ENCODE measurements around the gene SRSF7. TPM values are rescaled to one million over a fixed set of nuclear protein-coding genes. Genes with fewer than 3 reads are reported as not detected.
"Not testable (repeated sequence)": the region's sequence is repeated elsewhere in the genome, so short reads cannot be mapped to it uniquely, and the experiment has no call there.

The SRSF7 gene
- total RNA-seq, 2 experiments from 2014 or later, result 194 to 309 TPM

GRCh38 chr2:38778687-38779082 is 27.5 kb upstream of the SRSF7 start:
- H3K36me3 Mint-ChIP-seq (ENCODE audit: low read depth), result peaks cover 24% of the 10 kb centered on the region
- CTCF ChIA-PET, result interaction anchor here (0.6 kb wide), 1 partner anchor 42 kb away, joined by 7 read pairs; no protein-coding TSS in a partner anchor
- H3K9me3 Mint-ChIP-seq (ENCODE audit: low read depth), result no peaks in the 10 kb centered on the region
- H3K4me3 Mint-ChIP-seq, result peak overlapping the region; percentile 97
- intact Hi-C loops (cut with DNase I, micrococcal nuclease), result loop anchor here (1.0 to 10.0 kb wide), 8 partner anchors 27 to 656 kb away; partner anchors contain the start of genes SRSF7 (in 2 of the 2), ATL2 (in 1 of the 2), DHX57 (in 1 of the 2) and MAP4K3 (in 1 of the 2)
- peaks cover 7% of the 10 kb centered on the region for H3K4me1 Mint-ChIP-seq
- ATAC-seq (no peak), DNase-seq (no peak)
- POLR2A ChIA-PET, result interaction anchor here (1.0 kb wide), 1 partner anchor 27 kb away, joined by 7 read pairs; the partner anchor contains the start of gene SRSF7
- peaks cover 13% of the 10 kb centered on the region for H3K27me3 Mint-ChIP-seq
- H3K27ac Mint-ChIP-seq, result peak overlapping the region; percentile 95

- ChIA-PET POLR2A (interaction anchor here (3.1 kb wide), 1 partner anchor 25 kb away, joined by 17 read pairs; the partner anchor contains the start of gene SRSF7), CTCF (interaction anchor here (0.6 to 0.9 kb wide), 3 partner anchors 10 to 195 kb away, joined by 3 to 5 read pairs (median 3); no protein-coding TSS in a partner anchor)
- H3K36me3 Mint-ChIP-seq (ENCODE audit: low read depth), result peaks cover 16% of the 10 kb centered on the region
- no peak for DNase-seq
- H3K27ac Mint-ChIP-seq, result no peak overlapping the region
- H3K27me3 Mint-ChIP-seq, result peaks cover 13% of the 10 kb centered on the region
- ATAC-seq, result no peak
- no peak overlapping the region for H3K4me3 Mint-ChIP-seq
- peaks cover 4% of the 10 kb centered on the region for H3K4me1 Mint-ChIP-seq
- H3K9me3 Mint-ChIP-seq (ENCODE audit: low read depth), result no peaks in the 10 kb centered on the region
- intact Hi-C loops (cut with DNase I, micrococcal nuclease), result loop anchor here in 1 of 2 experiments (10.0 kb wide), 1 partner anchor 658 kb away; the partner anchor contains the start of gene MAP4K3
These were observed 25.4 kb upstream of the SRSF7 start for GRCh38 chr2:38776531-38776930.

- H3K4me3 Mint-ChIP-seq, result no peak overlapping the region
- CTCF ChIA-PET, result interaction anchor here (0.6 to 1.0 kb wide), 4 partner anchors 11 to 194 kb away, joined by 3 to 5 read pairs (median 3); partner anchors contain the start of gene GALM
- DNase-seq (no peak), ATAC-seq (no peak)
- peaks cover 13% of the 10 kb centered on the region for H3K27me3 Mint-ChIP-seq
- peaks cover 3% of the 10 kb centered on the region for H3K4me1 Mint-ChIP-seq
- H3K9me3 Mint-ChIP-seq (ENCODE audit: low read depth), result no peaks in the 10 kb centered on the region
- peaks cover 9% of the 10 kb centered on the region for H3K36me3 Mint-ChIP-seq (ENCODE audit: low read depth)
- no peak overlapping the region for H3K27ac Mint-ChIP-seq
- POLR2A ChIA-PET, result interaction anchor here (3.1 kb wide), 1 partner anchor 25 kb away, joined by 17 read pairs; the partner anchor contains the start of gene SRSF7
- intact Hi-C loops (cut with DNase I, micrococcal nuclease), result loop anchor here in 1 of 2 experiments (10.0 kb wide), 1 partner anchor 659 kb away; the partner anchor contains the start of gene MAP4K3
These were observed 24.7 kb upstream of the SRSF7 start for GRCh38 chr2:38775921-38776225.

- peaks cover 13% of the 10 kb centered on the region for H3K27me3 Mint-ChIP-seq
- H3K4me1 Mint-ChIP-seq, result peaks cover 3% of the 10 kb centered on the region
- ATAC-seq, result no peak
- ChIA-PET POLR2A (interaction anchor here (3.1 kb wide), 1 partner anchor 24 kb away, joined by 17 read pairs; the partner anchor contains the start of gene SRSF7), CTCF (interaction anchor here (1.0 to 1.2 kb wide), 2 partner anchors 15 to 109 kb away, joined by 3 to 4 read pairs; partner anchors contain the start of gene GALM)
- H3K27ac Mint-ChIP-seq, result no peak overlapping the region
- H3K4me3 Mint-ChIP-seq, result no peak overlapping the region
- peaks cover 6% of the 10 kb centered on the region for H3K36me3 Mint-ChIP-seq (ENCODE audit: low read depth)
- no peaks in the 10 kb centered on the region for H3K9me3 Mint-ChIP-seq (ENCODE audit: low read depth)
- no peak for DNase-seq
- intact Hi-C loops (cut with DNase I, micrococcal nuclease), result loop anchor here in 1 of 2 experiments (10.0 kb wide), 1 partner anchor 659 kb away; the partner anchor contains the start of gene MAP4K3
These were observed 24.1 kb upstream of the SRSF7 start for GRCh38 chr2:38775097-38775920.

GRCh38 chr2:38771632-38772031 is 20.5 kb upstream of the SRSF7 start:
- no peaks in the 10 kb centered on the region for H3K36me3 Mint-ChIP-seq (ENCODE audit: low read depth)
- no peaks in the 10 kb centered on the region for H3K4me1 Mint-ChIP-seq
- ATAC-seq (no peak), DNase-seq (no peak)
- CTCF ChIA-PET, result no interaction called here
- no peaks in the 10 kb centered on the region for H3K9me3 Mint-ChIP-seq (ENCODE audit: low read depth)
- POLR2A ChIA-PET, result interaction anchor here (1.5 kb wide), 1 partner anchor 21 kb away, joined by 7 read pairs; the partner anchor contains the start of gene SRSF7
- intact Hi-C loops (cut with DNase I, micrococcal nuclease), result loop anchor here in 1 of 2 experiments (10.0 kb wide), 1 partner anchor 663 kb away; the partner anchor contains the start of gene MAP4K3
- H3K4me3 Mint-ChIP-seq, result no peak overlapping the region
- no peak overlapping the region for H3K27ac Mint-ChIP-seq
- peaks cover 13% of the 10 kb centered on the region for H3K27me3 Mint-ChIP-seq

GRCh38 chr2:38765551-38765950 is 14.4 kb upstream of the SRSF7 start:
- Mint-ChIP-seq H3K4me3 (no peak overlapping the region), H3K36me3 (ENCODE audit: low read depth) (no peaks in the 10 kb centered on the region), H3K27me3 (no peaks in the 10 kb centered on the region), H3K27ac (no peak overlapping the region), H3K9me3 (ENCODE audit: low read depth) (no peaks in the 10 kb centered on the region), H3K4me1 (peaks cover 2% of the 10 kb centered on the region)
- ATAC-seq, result no peak
- POLR2A ChIA-PET, result interaction anchor here (0.6 kb wide), 1 partner anchor 503 kb away, joined by 6 read pairs; no protein-coding TSS in a partner anchor
- CTCF ChIA-PET, result interaction anchor here (0.7 kb wide), 1 partner anchor 36 kb away, joined by 4 read pairs; no protein-coding TSS in a partner anchor
- intact Hi-C loops (cut with DNase I, micrococcal nuclease), result no loop called here
- DNase-seq, result no peak

GRCh38 chr2:38765149-38765548 is 14.0 kb upstream of the SRSF7 start:
- DNase-seq (no peak), ATAC-seq (no peak)
- CTCF ChIA-PET, result no interaction called here
- POLR2A ChIA-PET, result interaction anchor here (0.6 kb wide), 1 partner anchor 503 kb away, joined by 6 read pairs; no protein-coding TSS in a partner anchor
- Mint-ChIP-seq H3K9me3 (ENCODE audit: low read depth) (no peaks in the 10 kb centered on the region), H3K36me3 (ENCODE audit: low read depth) (no peaks in the 10 kb centered on the region), H3K27ac (no peak overlapping the region), H3K27me3 (no peaks in the 10 kb centered on the region), H3K4me3 (no peak overlapping the region), H3K4me1 (peaks cover 2% of the 10 kb centered on the region)
- intact Hi-C loops (cut with DNase I, micrococcal nuclease), result no loop called here

GRCh38 chr2:38763728-38764127 is 12.6 kb upstream of the SRSF7 start:
- Mint-ChIP-seq H3K4me3 (no peak overlapping the region), H3K9me3 (ENCODE audit: low read depth) (no peaks in the 10 kb centered on the region), H3K27me3 (no peaks in the 10 kb centered on the region), H3K36me3 (ENCODE audit: low read depth) (no peaks in the 10 kb centered on the region), H3K27ac (no peak overlapping the region), H3K4me1 (peaks cover 2% of the 10 kb centered on the region)
- intact Hi-C loops (cut with DNase I, micrococcal nuclease), result no loop called here
- ATAC-seq, result no peak
- POLR2A ChIA-PET, result interaction anchor here (2.3 kb wide), 1 partner anchor 12 kb away, joined by 14 read pairs; the partner anchor contains the start of gene SRSF7
- CTCF ChIA-PET, result interaction anchor here (1.1 kb wide), 1 partner anchor 20 kb away, joined by 5 read pairs; no protein-coding TSS in a partner anchor
- no peak for DNase-seq

- H3K4me3 Mint-ChIP-seq, result no peak overlapping the region
These were observed 12.1 kb upstream of the SRSF7 start for GRCh38 chr2:38763228-38763627.

GRCh38 chr2:38755891-38756290 is 4.7 kb upstream of the SRSF7 start:
- intact Hi-C loops (cut with DNase I, micrococcal nuclease), result loop anchor here in 1 of 2 experiments (10.0 kb wide), 1 partner anchor 469 kb away; no protein-coding TSS in a partner anchor
- peaks cover 14% of the 10 kb centered on the region for H3K4me1 Mint-ChIP-seq
- H3K27me3 Mint-ChIP-seq; H3K9me3 Mint-ChIP-seq (ENCODE audit: low read depth); H3K27ac Mint-ChIP-seq; CTCF ChIA-PET; H3K36me3 Mint-ChIP-seq (ENCODE audit: low read depth); H3K4me3 Mint-ChIP-seq; DNase-seq; ATAC-seq; POLR2A ChIA-PET: not testable (repeated sequence)

More at GRCh38 chr2:38763228-38763627, 12.1 kb upstream of the SRSF7 start:
- ChIA-PET CTCF (interaction anchor here (1.1 kb wide), 1 partner anchor 20 kb away, joined by 5 read pairs; no protein-coding TSS in a partner anchor), POLR2A (interaction anchor here (2.3 kb wide), 1 partner anchor 12 kb away, joined by 14 read pairs; the partner anchor contains the start of gene SRSF7)
- Mint-ChIP-seq H3K36me3 (ENCODE audit: low read depth) (no peaks in the 10 kb centered on the region), H3K9me3 (ENCODE audit: low read depth) (no peaks in the 10 kb centered on the region), H3K4me1 (peaks cover 2% of the 10 kb centered on the region), H3K27ac (no peak overlapping the region), H3K27me3 (no peaks in the 10 kb centered on the region)
- ATAC-seq (peak; percentile 65), DNase-seq (no peak)
- intact Hi-C loops (cut with DNase I, micrococcal nuclease), result no loop called here

- H3K4me3 Mint-ChIP-seq, result peak overlapping the region; percentile 53
- ChIA-PET POLR2A (no interaction called here), CTCF (interaction anchor here (0.7 to 1.2 kb wide), 3 partner anchors 10 to 172 kb away, joined by 3 to 5 read pairs (median 5); no protein-coding TSS in a partner anchor)
- peaks cover 15% of the 10 kb centered on the region for H3K36me3 Mint-ChIP-seq (ENCODE audit: low read depth)
- ATAC-seq, result no peak
- peaks cover 18% of the 10 kb centered on the region for H3K4me1 Mint-ChIP-seq
- no peaks in the 10 kb centered on the region for H3K27me3 Mint-ChIP-seq
- H3K27ac Mint-ChIP-seq, result peak overlapping the region; percentile 51
- DNase-seq, result no peak
- H3K9me3 Mint-ChIP-seq (ENCODE audit: low read depth), result no peaks in the 10 kb centered on the region
- intact Hi-C loops (cut with DNase I, micrococcal nuclease), result loop anchor here in 1 of 2 experiments (5.0 to 10.0 kb wide), 2 partner anchors 470 to 1787 kb away; partner anchors contain the start of gene STRN
These were observed 3.3 kb upstream of the SRSF7 start for GRCh38 chr2:38754506-38754905.
